CD4-positive, alpha-beta memory T cell (primary cell): ENCODE data around the gene BBX. TPM values are rescaled to one million over a fixed set of nuclear protein-coding genes. Genes with fewer than 3 reads are reported as not detected.

Experiments
- CTCF ChIA-PET: fragments of 350-600 bp; sonication (Branson Sonifier 250); formaldehyde crosslinking; loops from one replicate; lab custom pipeline; 2021; ENCODE audit warnings: inconsistent platforms; ENCODE audit not compliant: partially characterized antibody; lab: Charles Lee
- POLR2A ChIA-PET: fragments of 350-600 bp; sonication (Branson Sonifier 250); formaldehyde crosslinking; loops from one replicate; lab custom pipeline; 2021; ENCODE audit not compliant: partially characterized antibody; lab: Charles Lee
- DNase-seq, 5 donors: peaks; one replicate each; pipeline versions ENCODE4 v3.0.0 to v3.0.0-alpha.2; 2020 to 2022; ENCODE audit warnings: mixed read lengths in 1 of 5
- H3K27ac ChIP-seq: one replicate; pipeline ENCODE4 v1.7.0; 2013; ENCODE audit warnings: low read depth, low read length
- H3K27me3 ChIP-seq: 2 replicates; pipeline ENCODE4 v1.7.0; 2013; ENCODE audit warnings: mild to moderate bottlenecking, low read length, moderate library complexity; ENCODE audit not compliant: insufficient read depth
- H3K36me3 ChIP-seq: 2 replicates; pipeline ENCODE4 v1.7.0; 2013; ENCODE audit warnings: mild to moderate bottlenecking, low read length, moderate library complexity; ENCODE audit not compliant: insufficient read depth
- H3K4me1 ChIP-seq: 2 replicates; pipeline ENCODE4 v1.7.0; 2013; ENCODE audit warnings: mild to moderate bottlenecking, low read length, moderate library complexity; ENCODE audit not compliant: insufficient read depth
- H3K4me3 ChIP-seq, 2 donors: one replicate each; pipeline ENCODE4 v1.7.0; 2013; ENCODE audit warnings: low read length in 2 of 2, mild to moderate bottlenecking in 1 of 2
- H3K9me3 ChIP-seq, 2 donors: one replicate each; pipeline ENCODE4 v1.7.0; 2013; ENCODE audit warnings: low read length in 2 of 2, control low read depth in 1 of 2; ENCODE audit not compliant: control insufficient read depth in 1 of 2
- H3K27ac Mint-ChIP-seq, 7 donors: one replicate each; pipeline ENCODE4 v1.8.0; 2020 to 2021; ENCODE audit warnings: mixed read lengths in 7 of 7, mild to moderate bottlenecking in 6 of 7, inconsistent platforms in 3 of 7, moderate library complexity in 3 of 7
- H3K27me3 Mint-ChIP-seq, 2 donors: one replicate each; pipeline ENCODE4 v1.8.0; 2020 to 2021; ENCODE audit warnings: mixed read lengths in 2 of 2
- H3K36me3 Mint-ChIP-seq, 2 donors: one replicate each; pipeline ENCODE4 v1.8.0; 2020 to 2021; ENCODE audit warnings: mixed read lengths in 2 of 2, inconsistent platforms in 1 of 2, mild to moderate bottlenecking in 1 of 2
- H3K4me1 Mint-ChIP-seq, 4 donors: one replicate each; pipeline ENCODE4 v1.8.0; 2020 to 2021; ENCODE audit warnings: mixed read lengths in 4 of 4, mild to moderate bottlenecking in 1 of 4
- H3K4me3 Mint-ChIP-seq, 8 donors: one replicate each; pipeline ENCODE4 v1.8.0; 2020 to 2021; ENCODE audit warnings: mixed read lengths in 8 of 8, mild to moderate bottlenecking in 7 of 8, moderate library complexity in 6 of 8, inconsistent platforms in 3 of 8
- H3K9me3 Mint-ChIP-seq, 8 donors: one replicate each; pipeline ENCODE4 v1.8.0; 2020 to 2021; ENCODE audit warnings: mixed read lengths in 8 of 8, mild to moderate bottlenecking in 5 of 8, inconsistent platforms in 3 of 8, moderate library complexity in 1 of 8
- intact Hi-C: fragments of 100-400 bp; cut with micrococcal nuclease; formaldehyde crosslinking; loops from one replicate; pipeline ENCODE4 v1.15.1; 2023
- polyA plus RNA-seq, 2 donors: library from polyadenylated mRNA; unstranded; fragments of 300-500 nt; fragmentation: Illumina TruSeq; gene quantifications; one replicate each; pipeline ENCODE4 v1.2.3, GENCODE V29; 2021
- total RNA-seq, 2 experiments: library from RNA; stranded (reverse); gene quantifications; one replicate each; pipeline ENCODE4 v1.2.3, GENCODE V29; 2021

BBX gene
- total and polyA plus RNA-seq, 4 experiments from 2014 or later: 85.4 to 101 (median 96.5) TPM

DNA sequence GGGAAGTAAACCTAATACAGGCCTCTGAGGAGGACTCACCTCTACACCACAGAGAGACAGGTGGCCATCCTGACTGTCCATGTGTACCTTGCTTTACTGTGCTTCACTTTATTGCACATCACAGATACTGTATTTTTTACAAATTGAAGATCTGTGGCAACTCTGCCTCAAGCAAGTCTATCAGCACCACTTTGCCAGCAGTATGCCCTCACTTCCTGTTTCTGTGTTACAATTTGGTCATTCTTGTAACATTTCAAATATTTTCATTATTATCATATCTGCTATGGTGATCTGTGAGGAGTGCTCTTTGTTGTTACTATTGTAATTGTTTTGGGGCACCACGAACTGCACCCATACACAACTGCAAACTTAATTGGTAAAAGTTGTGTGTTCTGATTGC, 78.0 kb downstream of the BBX start:
- H3K4me3 ChIP-seq: no peak overlapping the region
- ChIA-PET POLR2A (no interaction called here), CTCF (interaction anchor here (0.9 to 1.3 kb wide), 3 partner anchors 13 to 365 kb away, joined by 3 read pairs; no protein-coding TSS in a partner anchor)
- DNase-seq: no peak
- H3K4me3 Mint-ChIP-seq: peak overlapping the region in 7 of 8 donors; percentile 17 to 62 (median 42)
- peaks cover 40 to 70% (median 54%) of the 10 kb centered on the region in 4 donors for H3K4me1 Mint-ChIP-seq
- intact Hi-C loops: no loop called here
- H3K9me3 Mint-ChIP-seq: no peaks in the 10 kb centered on the region
- H3K36me3 Mint-ChIP-seq: peaks cover 0 to 5% of the 10 kb centered on the region in 2 donors
- H3K27me3 Mint-ChIP-seq: no peaks in the 10 kb centered on the region
- no peaks in the 10 kb centered on the region for H3K36me3 ChIP-seq
- H3K27ac ChIP-seq: no peak overlapping the region
- H3K4me1 ChIP-seq: peaks cover 57% of the 10 kb centered on the region
- no peaks in the 10 kb centered on the region for H3K27me3 ChIP-seq
- peak overlapping the region in 5 of 7 donors; percentile 38 to 84 (median 58) for H3K27ac Mint-ChIP-seq
- H3K9me3 ChIP-seq: no peaks in the 10 kb centered on the region

DNA sequence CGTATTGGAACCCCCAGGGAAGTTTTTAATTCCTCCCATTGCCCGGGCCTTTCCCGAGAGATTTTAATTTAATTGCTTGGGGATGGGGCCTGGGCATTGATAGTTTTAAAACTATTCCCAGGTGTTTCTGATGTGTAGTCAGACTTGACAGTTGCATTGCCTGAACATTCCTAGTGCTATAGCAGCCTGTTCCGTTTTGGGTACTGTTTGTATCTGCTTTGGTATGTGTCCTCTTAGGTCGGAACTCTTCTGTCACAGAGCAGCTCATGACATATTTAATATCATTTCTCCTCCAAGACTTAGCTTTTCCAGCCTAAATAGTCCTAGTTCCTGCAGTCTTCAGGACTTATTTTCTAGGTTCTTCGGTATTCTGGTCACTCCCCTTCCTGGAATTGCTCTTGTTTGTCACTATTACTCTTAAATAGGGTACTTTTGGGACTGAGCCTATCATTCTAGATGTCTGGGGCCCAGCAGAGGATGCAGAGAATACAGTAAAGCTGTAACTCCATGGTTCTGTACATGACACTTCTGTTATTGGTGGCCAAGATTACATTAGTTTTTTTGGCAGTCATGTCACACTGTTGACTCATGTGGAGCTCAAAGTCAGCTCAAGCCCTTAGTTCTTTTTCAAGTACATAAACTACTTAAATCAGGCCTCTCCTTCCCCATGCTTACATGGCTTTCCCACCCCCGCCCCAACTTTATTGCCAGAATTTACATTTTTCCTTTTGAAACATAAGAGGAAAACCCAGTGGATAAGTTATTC, 81.5 kb downstream of the BBX start:
- Histone ChIP-seq H3K27me3 (no peaks in the 10 kb centered on the region), H3K4me1 (peaks cover 27% of the 10 kb centered on the region), H3K4me3 (no peak overlapping the region), H3K36me3 (no peaks in the 10 kb centered on the region), H3K27ac (no peak overlapping the region), H3K9me3 (no peaks in the 10 kb centered on the region)
- CTCF ChIA-PET: interaction anchor here (0.7 to 1.3 kb wide), 3 partner anchors 10 to 124 kb away, joined by 3 read pairs; no protein-coding TSS in a partner anchor
- no peak for DNase-seq
- intact Hi-C loops: no loop called here
- peaks cover 24 to 55% (median 44%) of the 10 kb centered on the region in 4 donors for H3K4me1 Mint-ChIP-seq
- no peak overlapping the region for H3K4me3 Mint-ChIP-seq
- H3K27ac Mint-ChIP-seq: peak overlapping the region in 2 of 7 donors; percentile 1 to 17
- H3K36me3 Mint-ChIP-seq: peaks cover 21 to 23% of the 10 kb centered on the region in 2 donors
- no peaks in the 10 kb centered on the region for H3K27me3 Mint-ChIP-seq
- peaks cover 0 to 21% (median 9%) of the 10 kb centered on the region in 8 donors for H3K9me3 Mint-ChIP-seq
- POLR2A ChIA-PET: no interaction called here

DNA sequence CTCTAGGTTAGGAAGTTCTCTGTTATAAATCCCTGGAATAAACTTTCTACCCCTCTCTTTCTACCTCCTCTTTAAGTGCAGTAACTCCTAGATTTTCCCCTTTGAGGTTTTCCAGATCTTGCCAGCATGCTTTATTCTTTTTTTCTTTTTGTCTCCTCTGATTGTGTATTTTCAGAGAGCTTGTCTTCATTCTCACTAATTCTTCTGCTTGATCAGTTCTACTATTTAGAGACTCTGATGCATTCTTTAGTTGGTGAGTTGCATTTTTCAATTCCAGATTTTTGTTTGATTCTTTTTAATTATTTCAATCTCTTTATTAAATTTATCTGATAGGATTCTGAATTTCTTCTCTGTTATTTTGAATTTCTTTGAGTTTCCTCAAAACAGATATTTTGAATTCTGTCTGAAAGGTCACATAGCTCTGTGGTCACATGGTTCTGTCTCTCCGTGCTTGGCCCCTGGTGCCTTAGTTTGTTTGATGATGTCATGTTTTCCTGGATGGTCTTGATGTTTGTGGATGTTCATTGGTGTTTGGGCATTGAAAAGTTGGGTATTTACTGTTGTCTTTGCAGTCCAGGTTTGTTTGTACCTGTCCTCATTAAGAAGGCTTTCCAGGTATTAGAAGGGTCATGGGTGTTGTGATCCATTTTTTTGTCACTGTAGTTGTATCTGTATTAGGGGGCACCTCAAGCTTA, 89.2 kb downstream of the BBX start:
- peak overlapping the region in 2 of 8 donors; percentile 4 to 13 for H3K4me3 Mint-ChIP-seq
- peaks cover 17 to 53% (median 33%) of the 10 kb centered on the region in 4 donors for H3K4me1 Mint-ChIP-seq
- no peak overlapping the region for H3K27ac Mint-ChIP-seq
- ChIA-PET POLR2A (no interaction called here), CTCF (no interaction called here)
- H3K9me3 Mint-ChIP-seq: peaks cover 10 to 51% (median 37%) of the 10 kb centered on the region in 8 donors
- no peak overlapping the region for H3K4me3 ChIP-seq
- H3K27me3 ChIP-seq: no peaks in the 10 kb centered on the region
- no peak overlapping the region for H3K27ac ChIP-seq
- H3K36me3 Mint-ChIP-seq: peaks cover 37 to 60% of the 10 kb centered on the region in 2 donors
- no peak for DNase-seq
- no peaks in the 10 kb centered on the region for H3K36me3 ChIP-seq
- H3K4me1 ChIP-seq: no peaks in the 10 kb centered on the region
- peaks cover 0 to 9% of the 10 kb centered on the region in 2 donors for H3K9me3 ChIP-seq
- intact Hi-C loops: no loop called here
- H3K27me3 Mint-ChIP-seq: no peaks in the 10 kb centered on the region

DNA sequence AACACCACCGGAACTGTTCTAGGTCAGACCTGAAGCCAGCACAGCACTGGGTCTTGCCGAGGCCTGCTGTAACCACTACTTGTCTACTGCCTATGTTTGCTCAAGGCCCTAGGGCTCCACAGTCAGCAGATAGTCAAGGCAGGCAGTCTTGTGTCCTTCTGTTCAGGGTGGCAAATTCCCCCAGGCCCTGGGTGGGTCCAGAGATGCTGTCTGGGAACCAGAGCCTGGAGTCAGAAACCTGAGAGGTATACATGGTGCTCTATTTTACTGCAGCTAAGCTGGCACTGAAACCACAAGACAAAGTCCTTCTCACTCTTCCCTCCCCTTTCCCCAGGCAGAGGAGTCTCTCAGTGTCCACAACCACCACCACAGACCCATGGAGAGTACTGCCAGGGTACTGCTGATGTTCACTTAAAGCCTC, 89.9 kb downstream of the BBX start:
- Mint-ChIP-seq H3K27ac (no peak overlapping the region), H3K27me3 (no peaks in the 10 kb centered on the region), H3K4me1 (peaks cover 22 to 60% (median 34%) of the 10 kb centered on the region in 4 donors), H3K36me3 (peaks cover 32 to 54% of the 10 kb centered on the region in 2 donors), H3K9me3 (peaks cover 10 to 47% (median 37%) of the 10 kb centered on the region in 8 donors), H3K4me3 (peak overlapping the region in 1 of 8 donors; percentile 31)
- no peak overlapping the region for H3K4me3 ChIP-seq
- CTCF ChIA-PET: interaction anchor here (0.7 to 1.3 kb wide), 2 partner anchors 27 to 28 kb away, joined by 3 read pairs; no protein-coding TSS in a partner anchor
- H3K27me3 ChIP-seq: no peaks in the 10 kb centered on the region
- no peak overlapping the region for H3K27ac ChIP-seq
- POLR2A ChIA-PET: interaction anchor here (0.8 kb wide), 1 partner anchor 13 kb away, joined by 3 read pairs; no protein-coding TSS in a partner anchor
- intact Hi-C loops: no loop called here
- no peak for DNase-seq
- no peaks in the 10 kb centered on the region for H3K36me3 ChIP-seq
- peaks cover 0 to 9% of the 10 kb centered on the region in 2 donors for H3K9me3 ChIP-seq
- H3K4me1 ChIP-seq: no peaks in the 10 kb centered on the region

DNA sequence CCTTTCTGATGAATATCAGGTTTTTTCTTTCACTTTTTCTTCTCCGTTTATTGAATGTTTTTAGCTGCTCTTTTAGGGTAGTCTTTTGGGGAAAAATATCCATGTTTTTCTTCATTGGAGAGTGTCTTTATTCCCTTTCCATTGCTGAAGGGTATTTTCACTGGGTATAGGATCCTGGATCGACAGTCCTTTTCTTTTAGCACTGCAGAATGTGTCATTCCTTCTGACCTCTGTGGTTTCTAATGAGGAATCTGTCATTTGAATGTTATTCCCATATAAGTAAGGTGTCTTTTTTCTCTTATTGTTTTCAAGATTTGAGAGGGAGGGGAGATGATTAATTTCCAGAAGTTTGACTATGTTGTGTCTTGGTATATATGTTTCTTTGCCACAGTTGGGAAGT, 96.8 kb downstream of the BBX start:
- Mint-ChIP-seq H3K4me1 (peaks cover 33 to 81% (median 52%) of the 10 kb centered on the region in 4 donors), H3K9me3 (no peaks in the 10 kb centered on the region), H3K4me3 (no peak overlapping the region), H3K27ac (no peak overlapping the region), H3K36me3 (peaks cover 2 to 7% of the 10 kb centered on the region in 2 donors), H3K27me3 (no peaks in the 10 kb centered on the region)
- H3K4me1 ChIP-seq: peaks cover 13% of the 10 kb centered on the region
- intact Hi-C loops: no loop called here
- no peak overlapping the region for H3K4me3 ChIP-seq
- CTCF ChIA-PET: no interaction called here
- POLR2A ChIA-PET: no interaction called here
- H3K27ac ChIP-seq: no peak overlapping the region
- no peaks in the 10 kb centered on the region for H3K27me3 ChIP-seq
- H3K9me3 ChIP-seq: no peaks in the 10 kb centered on the region
- no peaks in the 10 kb centered on the region for H3K36me3 ChIP-seq
- DNase-seq: no peak

DNA sequence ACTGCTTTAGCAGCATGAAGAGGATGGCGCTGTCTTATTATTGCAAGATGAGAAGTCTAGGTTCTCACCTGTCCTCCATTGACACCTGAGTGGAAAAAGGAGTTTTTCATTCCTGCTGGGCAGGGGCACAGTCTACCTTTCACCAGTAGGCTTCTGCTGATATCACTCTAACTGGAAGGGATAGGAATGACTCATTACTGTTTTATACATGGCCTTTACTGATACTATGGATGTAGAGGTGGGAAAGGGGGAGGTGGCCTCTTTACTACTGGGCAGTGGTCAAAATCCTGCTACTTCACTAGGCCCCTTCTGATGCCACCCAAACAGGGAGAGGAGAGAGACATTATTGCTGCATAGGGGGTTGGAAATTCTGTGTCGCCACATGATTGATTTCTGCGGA, 97.8 kb downstream of the BBX start:
- H3K4me3 Mint-ChIP-seq: no peak overlapping the region
- intact Hi-C loops: no loop called here
- DNase-seq: no peak
- H3K9me3 Mint-ChIP-seq: no peaks in the 10 kb centered on the region
- ChIA-PET POLR2A (no interaction called here), CTCF (no interaction called here)
- Histone ChIP-seq H3K27me3 (no peaks in the 10 kb centered on the region), H3K4me3 (no peak overlapping the region), H3K4me1 (peaks cover 13% of the 10 kb centered on the region), H3K9me3 (no peaks in the 10 kb centered on the region), H3K27ac (no peak overlapping the region), H3K36me3 (no peaks in the 10 kb centered on the region)
- H3K27me3 Mint-ChIP-seq: no peaks in the 10 kb centered on the region
- H3K27ac Mint-ChIP-seq: peak overlapping the region in 1 of 7 donors; percentile 52
- peaks cover 2 to 4% of the 10 kb centered on the region in 2 donors for H3K36me3 Mint-ChIP-seq
- H3K4me1 Mint-ChIP-seq: peaks cover 27 to 72% (median 46%) of the 10 kb centered on the region in 4 donors

DNA sequence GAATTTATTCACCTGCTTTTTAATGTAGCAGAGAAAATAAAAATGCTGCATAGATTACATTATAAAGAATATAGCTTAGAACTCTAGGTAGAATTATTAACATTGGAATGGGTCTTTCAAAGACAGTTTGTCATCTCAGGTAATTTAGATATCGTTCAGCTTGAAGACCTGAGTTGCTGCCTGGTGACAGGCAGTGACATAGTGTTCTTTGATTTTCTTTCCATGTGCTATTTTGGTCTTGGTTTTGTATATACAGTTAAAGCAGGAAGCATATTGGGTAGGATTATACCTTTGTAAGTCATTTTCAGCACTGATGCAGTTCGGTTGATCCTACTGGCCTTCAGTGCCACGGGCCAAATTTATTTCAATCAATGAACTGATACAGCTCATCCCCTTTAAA, 98.7 kb downstream of the BBX start:
- Histone ChIP-seq H3K27me3 (no peaks in the 10 kb centered on the region), H3K9me3 (no peaks in the 10 kb centered on the region), H3K4me3 (no peak overlapping the region), H3K4me1 (peaks cover 13% of the 10 kb centered on the region), H3K27ac (no peak overlapping the region), H3K36me3 (no peaks in the 10 kb centered on the region)
- POLR2A ChIA-PET: no interaction called here
- no peaks in the 10 kb centered on the region for H3K27me3 Mint-ChIP-seq
- H3K4me1 Mint-ChIP-seq: peaks cover 28 to 66% (median 45%) of the 10 kb centered on the region in 4 donors
- no peak overlapping the region for H3K4me3 Mint-ChIP-seq
- DNase-seq: no peak
- no peak overlapping the region for H3K27ac Mint-ChIP-seq
- CTCF ChIA-PET: no interaction called here
- intact Hi-C loops: no loop called here
- H3K9me3 Mint-ChIP-seq: no peaks in the 10 kb centered on the region
- peaks cover 2 to 4% of the 10 kb centered on the region in 2 donors for H3K36me3 Mint-ChIP-seq
